Measurements from ENCODE around the gene RPL36. TPM values are rescaled to one million over a fixed set of nuclear protein-coding genes. Genes with fewer than 3 reads are reported as not detected.
A peak's percentile ranks its signal among the peaks of the same experiment; 100 is the strongest.

RPL36 gene
- total and polyA plus RNA-seq, 9 of the 15 experiments (the other 6 are each of a cell fraction or from before 2014, with no cell fraction given), result 350 to 3,412 (median 1,507) TPM

DNA sequence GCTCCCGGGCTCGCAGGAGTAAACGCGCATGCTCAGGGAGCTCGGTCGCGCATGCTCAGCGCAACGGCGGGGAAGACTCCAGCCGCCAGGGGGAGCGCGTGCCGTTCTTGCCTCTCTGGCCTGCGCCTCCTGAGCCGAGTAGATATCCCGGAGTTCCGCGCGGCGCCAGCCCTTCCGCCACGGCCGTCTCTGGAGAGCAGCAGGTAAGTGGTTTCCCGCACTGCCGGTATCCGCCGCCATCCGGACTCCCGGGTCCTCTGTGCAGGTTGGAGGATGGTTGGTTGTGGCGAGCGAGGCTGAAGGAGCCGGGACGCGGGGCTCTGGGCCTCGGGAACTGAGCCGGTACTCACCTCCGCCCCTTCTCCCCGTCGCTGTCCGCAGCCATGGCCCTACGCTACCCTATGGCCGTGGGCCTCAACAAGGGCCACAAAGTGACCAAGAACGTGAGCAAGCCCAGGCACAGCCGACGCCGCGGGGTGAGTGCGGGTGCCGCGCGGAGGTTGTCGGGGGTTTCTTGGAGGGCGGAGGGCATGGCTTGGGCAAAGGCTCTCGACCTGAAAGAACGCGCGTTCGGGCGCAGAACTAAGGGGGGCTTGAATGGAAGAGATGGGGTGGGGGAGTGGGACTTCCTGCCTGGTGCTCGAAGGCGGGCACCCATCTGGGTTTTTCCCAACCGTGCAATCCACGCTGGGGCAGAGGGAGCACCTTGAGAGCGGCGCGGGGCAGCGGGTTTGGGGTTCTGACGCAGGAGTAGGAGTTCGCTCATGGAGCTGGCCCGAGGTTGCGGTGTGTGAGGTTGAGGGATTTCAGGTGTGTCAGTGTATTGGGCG, at the start of gene RPL36 (continued):
- 0 out of 2 replicates have a peak, but pooled peaks have one; percentile 45 for TF ChIP-seq JUND (IDR thresholded peaks at IDR 0.05; ENCODE audit: borderline replicate concordance, low read depth, low read length)
- no peak; the same call in 2 of the 3 replicates for TF ChIP-seq JUND (tag; IDR thresholded peaks at IDR 0.05; ENCODE audit: borderline replicate concordance, low read depth, low read length)
- TF ChIP-seq ZNF41 (CRISPR knock-in tag; conservative IDR thresholded peaks at IDR 0.05), result no peak
- no peak for TF ChIP-seq HNRNPH1 (optimal IDR thresholded peaks at IDR 0.05; ENCODE audit: low read depth, low read length)
- TF ChIP-seq, protein P1, sequence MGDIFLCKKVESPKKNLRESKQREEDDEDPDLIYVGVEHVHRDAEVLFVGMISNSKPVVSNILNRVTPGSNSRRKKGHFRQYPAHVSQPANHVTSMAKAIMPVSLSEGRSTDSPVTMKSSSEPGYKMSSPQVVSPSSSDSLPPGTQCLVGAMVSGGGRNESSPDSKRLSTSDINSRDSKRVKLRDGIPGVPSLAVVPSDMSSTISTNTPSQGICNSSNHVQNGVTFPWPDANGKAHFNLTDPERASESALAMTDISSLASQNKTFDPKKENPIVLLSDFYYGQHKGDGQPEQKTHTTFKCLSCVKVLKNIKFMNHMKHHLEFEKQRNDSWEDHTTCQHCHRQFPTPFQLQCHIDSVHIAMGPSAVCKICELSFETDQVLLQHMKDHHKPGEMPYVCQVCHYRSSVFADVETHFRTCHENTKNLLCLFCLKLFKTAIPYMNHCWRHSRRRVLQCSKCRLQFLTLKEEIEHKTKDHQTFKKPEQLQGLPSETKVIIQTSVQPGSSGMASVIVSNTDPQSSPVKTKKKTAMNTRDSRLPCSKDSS (IDR thresholded peaks at IDR 0.05; ENCODE audit: low read depth, partially characterized antibody), result no peak
- no peak for TF ChIP-seq EP300 (IDR thresholded peaks at IDR 0.05; ENCODE audit: low read length)
- TF ChIP-seq TEAD2 (tag; IDR thresholded peaks at IDR 0.05), result no peak
- TF ChIP-seq, protein P2, sequence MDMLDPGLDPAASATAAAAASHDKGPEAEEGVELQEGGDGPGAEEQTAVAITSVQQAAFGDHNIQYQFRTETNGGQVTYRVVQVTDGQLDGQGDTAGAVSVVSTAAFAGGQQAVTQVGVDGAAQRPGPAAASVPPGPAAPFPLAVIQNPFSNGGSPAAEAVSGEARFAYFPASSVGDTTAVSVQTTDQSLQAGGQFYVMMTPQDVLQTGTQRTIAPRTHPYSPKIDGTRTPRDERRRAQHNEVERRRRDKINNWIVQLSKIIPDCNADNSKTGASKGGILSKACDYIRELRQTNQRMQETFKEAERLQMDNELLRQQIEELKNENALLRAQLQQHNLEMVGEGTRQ (CRISPR knock-in tag; IDR thresholded peaks at IDR 0.05), result peak; percentile 2; the same call in 1 of the 2 replicates
- no peak for TF ChIP-seq SRSF9 (IDR thresholded peaks at IDR 0.05; ENCODE audit: borderline replicate concordance, low read depth, low read length)
- 0 out of 2 replicates have a peak, but pooled peaks have one; percentile 35 for TF ChIP-seq ERF (CRISPR knock-in tag; IDR thresholded peaks at IDR 0.05)
- TF ChIP-seq ZFP36 (IDR thresholded peaks at IDR 0.05; ENCODE audit: low read depth, low read length, partially characterized antibody), result no peak
- TF ChIP-seq, protein P3, sequence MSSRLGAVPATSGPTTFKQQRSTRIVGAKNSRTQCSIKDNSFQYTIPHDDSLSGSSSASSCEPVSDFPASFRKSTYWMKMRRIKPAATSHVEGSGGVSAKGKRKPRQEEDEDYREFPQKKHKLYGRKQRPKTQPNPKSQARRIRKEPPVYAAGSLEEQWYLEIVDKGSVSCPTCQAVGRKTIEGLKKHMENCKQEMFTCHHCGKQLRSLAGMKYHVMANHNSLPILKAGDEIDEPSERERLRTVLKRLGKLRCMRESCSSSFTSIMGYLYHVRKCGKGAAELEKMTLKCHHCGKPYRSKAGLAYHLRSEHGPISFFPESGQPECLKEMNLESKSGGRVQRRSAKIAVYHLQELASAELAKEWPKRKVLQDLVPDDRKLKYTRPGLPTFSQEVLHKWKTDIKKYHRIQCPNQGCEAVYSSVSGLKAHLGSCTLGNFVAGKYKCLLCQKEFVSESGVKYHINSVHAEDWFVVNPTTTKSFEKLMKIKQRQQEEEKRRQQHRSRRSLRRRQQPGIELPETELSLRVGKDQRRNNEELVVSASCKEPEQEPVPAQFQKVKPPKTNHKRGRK (tag; IDR thresholded peaks at IDR 0.05), result no peak
- peak; percentile 53; the same call in 1 of the 2 replicates for TF ChIP-seq MIER1 (IDR thresholded peaks at IDR 0.05; ENCODE audit: low read depth)
- no peak for TF ChIP-seq HMG20A (CRISPR knock-in tag; conservative IDR thresholded peaks at IDR 0.05)
- peak; percentile 36 for TF ChIP-seq DMBX1 (CRISPR knock-in tag; IDR thresholded peaks at IDR 0.05; ENCODE audit: borderline replicate concordance)
- no peak for TF ChIP-seq ZNF668 (CRISPR knock-in tag; IDR thresholded peaks at IDR 0.05)
- TF ChIP-seq GTF2F1 (IDR thresholded peaks at IDR 0.05; ENCODE audit: low read depth, low read length), result peak; percentile 98
- no peak for TF ChIP-seq RBM17 (IDR thresholded peaks at IDR 0.05; ENCODE audit: borderline replicate concordance, low read depth, low read length)
- TF ChIP-seq CBFA2T2 (conservative IDR thresholded peaks at IDR 0.05), result no peak
- TF ChIP-seq ZNF79 (CRISPR knock-in tag; IDR thresholded peaks at IDR 0.05; ENCODE audit: low read depth), result no peak
- TF ChIP-seq POLR2A (conservative IDR thresholded peaks at IDR 0.05), result peak; percentile 99
- TF ChIP-seq ZNF76 (CRISPR knock-in tag; IDR thresholded peaks at IDR 0.05; ENCODE audit: borderline replicate concordance), result no peak; the same call in 1 of the 2 replicates
- TF ChIP-seq, protein P4, sequence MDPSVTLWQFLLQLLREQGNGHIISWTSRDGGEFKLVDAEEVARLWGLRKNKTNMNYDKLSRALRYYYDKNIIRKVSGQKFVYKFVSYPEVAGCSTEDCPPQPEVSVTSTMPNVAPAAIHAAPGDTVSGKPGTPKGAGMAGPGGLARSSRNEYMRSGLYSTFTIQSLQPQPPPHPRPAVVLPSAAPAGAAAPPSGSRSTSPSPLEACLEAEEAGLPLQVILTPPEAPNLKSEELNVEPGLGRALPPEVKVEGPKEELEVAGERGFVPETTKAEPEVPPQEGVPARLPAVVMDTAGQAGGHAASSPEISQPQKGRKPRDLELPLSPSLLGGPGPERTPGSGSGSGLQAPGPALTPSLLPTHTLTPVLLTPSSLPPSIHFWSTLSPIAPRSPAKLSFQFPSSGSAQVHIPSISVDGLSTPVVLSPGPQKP (CRISPR knock-in tag; IDR thresholded peaks at IDR 0.05), result no peak
- peak; percentile 1; the same call in 1 of the 2 replicates for TF ChIP-seq TCF3 (CRISPR knock-in tag; IDR thresholded peaks at IDR 0.05)
- no peak for TF ChIP-seq FOXA1 (IDR thresholded peaks at IDR 0.05; ENCODE audit: borderline replicate concordance)

Measured in K562 (cell line).